KMS-11 (cell line): ENCODE results near the gene TMEM151A.
A peak's percentile ranks its signal among the peaks of the same experiment; 100 is the strongest.

ENCODE experiments used
- H2AFZ ChIP-seq: fragments of 200-600 bp; sonication (generic); 2 replicates; pipeline ENCODE4 v1.6.1; 2016; ENCODE audit warnings: antibody characterized with exemption, mixed run types, low read depth
- H3K27ac ChIP-seq: fragments of 200-600 bp; sonication (generic); 2 replicates; pipeline ENCODE4 v1.6.1; 2016; ENCODE audit warnings: mild to moderate bottlenecking, mixed run types
- H3K27me3 ChIP-seq: fragments of 200-600 bp; sonication (generic); 2 replicates; pipeline ENCODE4 v1.6.1; 2017; ENCODE audit warnings: mild to moderate bottlenecking, low read depth, mixed run types, moderate library complexity; ENCODE audit not compliant: insufficient read depth
- H3K36me3 ChIP-seq: fragments of 200-600 bp; sonication (generic); 2 replicates; pipeline ENCODE4 v1.6.1; 2017; ENCODE audit warnings: mild to moderate bottlenecking, mixed run types; ENCODE audit not compliant: insufficient read depth
- H3K4me1 ChIP-seq: fragments of 200-600 bp; sonication (generic); 2 replicates; pipeline ENCODE4 v1.6.1; 2016; ENCODE audit warnings: mild to moderate bottlenecking, low read depth, mixed run types; ENCODE audit not compliant: poor library complexity, severe bottlenecking
- H3K4me2 ChIP-seq: fragments of 200-600 bp; sonication (generic); 2 replicates; pipeline ENCODE4 v1.7.0; 2016; ENCODE audit warnings: mild to moderate bottlenecking, mixed run types
- H3K4me3 ChIP-seq: fragments of 200-600 bp; sonication (generic); IDR thresholded peaks from 2 replicates; pipeline ENCODE4 v1.6.1; 2017; ENCODE audit warnings: low read depth, low read length, mixed read lengths; ENCODE audit not compliant: insufficient read depth
- H3K79me2 ChIP-seq: fragments of 200-600 bp; sonication (generic); 2 replicates; pipeline ENCODE4 v1.6.1; 2016; ENCODE audit warnings: low read depth, mixed run types; ENCODE audit not compliant: insufficient read depth
- H3K9ac ChIP-seq: fragments of 200-600 bp; sonication (generic); 2 replicates; pipeline ENCODE4 v1.6.1; 2016; ENCODE audit warnings: mild to moderate bottlenecking, mixed run types
- H4K20me1 ChIP-seq: fragments of 200-600 bp; sonication (generic); 2 replicates; pipeline ENCODE4 v1.6.1; 2016; ENCODE audit warnings: mild to moderate bottlenecking, mixed run types; ENCODE audit not compliant: insufficient read depth
- CTCF ChIP-seq: fragments of 200-600 bp; sonication (generic); conservative IDR thresholded peaks from 2 replicates; pipeline ENCODE4 v1.6.1; 2017; ENCODE audit warnings: low read depth, mild to moderate bottlenecking, antibody characterized with exemption, low read length, moderate library complexity, mixed read lengths

TMEM151A gene

GRCh38 chr11:66277471-66278362, 14.0 kb upstream of the TMEM151A start, which contains the start of gene CNIH2:
Gene CNIH2, plus strand, starts transcription at chr11:66278175. Its CDS starts 282 bp downstream, at chr11:66278457.
- H3K27me3 ChIP-seq = peaks cover 4% of the 10 kb centered on the region; the same call in 1 of the 2 replicates
- no peaks in the 10 kb centered on the region for H4K20me1 ChIP-seq
- no peak within 1 kb of the TSS for H3K9ac ChIP-seq
- 0 out of 2 replicates have a peak, but pooled peaks cover 2% of the 10 kb centered on the region for H3K36me3 ChIP-seq
- no peak within 1 kb of the TSS for H2AFZ ChIP-seq
- peaks cover 23% of the 10 kb centered on the region for H3K4me1 ChIP-seq
- H3K79me2 ChIP-seq = no peaks in the 10 kb centered on the region
- no peak within 1 kb of the TSS for H3K4me3 ChIP-seq
- peak within 1 kb of the TSS; percentile 57; the same call in 1 of the 2 replicates for H3K4me2 ChIP-seq
- no peak within 1 kb of the TSS for H3K27ac ChIP-seq
- TF ChIP-seq CTCF = no peak

- H3K79me2 ChIP-seq = no peaks in the 10 kb centered on the region
- no peak overlapping the region for H3K4me2 ChIP-seq
- no peak overlapping the region for H3K27ac ChIP-seq
- TF ChIP-seq CTCF = no peak
- no peak overlapping the region for H3K9ac ChIP-seq
- H3K36me3 ChIP-seq = no peaks in the 10 kb centered on the region
- no peak overlapping the region for H3K4me3 ChIP-seq
- H2AFZ ChIP-seq = no peak overlapping the region
- H3K27me3 ChIP-seq = peaks cover 4% of the 10 kb centered on the region; the same call in 1 of the 2 replicates
- H4K20me1 ChIP-seq = no peaks in the 10 kb centered on the region
- peaks cover 27% of the 10 kb centered on the region for H3K4me1 ChIP-seq
Measured at GRCh38 chr11:66278363-66279091, 13.2 kb upstream of the TMEM151A start.

GRCh38 chr11:66279092-66279734, 12.5 kb upstream of the TMEM151A start:
- Histone ChIP-seq H3K4me2 (no peak overlapping the region), H3K4me3 (no peak overlapping the region), H2AFZ (no peak overlapping the region), H3K79me2 (no peaks in the 10 kb centered on the region), H3K27me3 (peaks cover 4% of the 10 kb centered on the region; the same call in 1 of the 2 replicates), H3K36me3 (no peaks in the 10 kb centered on the region), H4K20me1 (no peaks in the 10 kb centered on the region), H3K4me1 (peaks cover 27% of the 10 kb centered on the region), H3K9ac (no peak overlapping the region), H3K27ac (no peak overlapping the region)
- no peak for TF ChIP-seq CTCF

- Histone ChIP-seq H3K4me1 (peaks cover 27% of the 10 kb centered on the region), H3K36me3 (no peaks in the 10 kb centered on the region), H3K27me3 (peaks cover 4% of the 10 kb centered on the region; the same call in 1 of the 2 replicates), H4K20me1 (no peaks in the 10 kb centered on the region), H3K79me2 (no peaks in the 10 kb centered on the region), H3K4me2 (no peak overlapping the region), H3K4me3 (no peak overlapping the region), H2AFZ (no peak overlapping the region), H3K9ac (no peak overlapping the region), H3K27ac (no peak overlapping the region)
- TF ChIP-seq CTCF = no peak
Measured at GRCh38 chr11:66280428-66280827, 11.3 kb upstream of the TMEM151A start.
